ENCODE measurements around the gene IL17RC. TPM values are rescaled to one million over a fixed set of nuclear protein-coding genes. Genes with fewer than 3 reads are reported as not detected.

Gene IL17RC
- total RNA-seq, 1 experiment from 2014 or later: 6.8 TPM

- no peak for DNase-seq
- Histone ChIP-seq H3K27ac (no peak within 1 kb of the TSS), H3K9me3 (replicated peaks) (no peaks in the 10 kb centered on the region), H3K4me3 (no peak within 1 kb of the TSS), H3K36me3 (no peaks in the 10 kb centered on the region), H3K27me3 (0 out of 2 replicates have a peak, but pooled peaks cover 7% of the 10 kb centered on the region), H3K4me1 (peaks cover 6% of the 10 kb centered on the region; the same call in 1 of the 2 replicates)
Measured at GRCh38 chr3:9902372-9903237, 14.3 kb upstream of the IL17RC start, which contains the start of gene IL17RE. IL17RE (plus strand) TSS chr3:9902848; CDS start chr3:9902933, 85 bp downstream.

- no peaks in the 10 kb centered on the region for H3K9me3 ChIP-seq (replicated peaks)
- DNase-seq: no peak
- H3K27me3 ChIP-seq: 0 out of 2 replicates have a peak, but pooled peaks cover 7% of the 10 kb centered on the region
- H3K36me3 ChIP-seq: no peaks in the 10 kb centered on the region
- H3K27ac ChIP-seq: no peak overlapping the region
- peaks cover 6% of the 10 kb centered on the region; the same call in 1 of the 2 replicates for H3K4me1 ChIP-seq
- H3K4me3 ChIP-seq: no peak overlapping the region
Measured at GRCh38 chr3:9903238-9903624, 13.7 kb upstream of the IL17RC start.

GRCh38 chr3:9903904-9904303, 13.0 kb upstream of the IL17RC start:
- H3K9me3 ChIP-seq (replicated peaks): no peaks in the 10 kb centered on the region
- H3K27me3 ChIP-seq: 0 out of 2 replicates have a peak, but pooled peaks cover 7% of the 10 kb centered on the region
- no peak overlapping the region for H3K4me3 ChIP-seq
- peaks cover 6% of the 10 kb centered on the region; the same call in 1 of the 2 replicates for H3K4me1 ChIP-seq
- DNase-seq: no peak
- H3K27ac ChIP-seq: no peak overlapping the region
- H3K36me3 ChIP-seq: no peaks in the 10 kb centered on the region

GRCh38 chr3:9906480-9906879, 10.4 kb upstream of the IL17RC start:
- Histone ChIP-seq H3K36me3 (no peaks in the 10 kb centered on the region), H3K9me3 (replicated peaks) (no peaks in the 10 kb centered on the region), H3K27ac (no peak overlapping the region), H3K4me1 (peaks cover 6% of the 10 kb centered on the region; the same call in 1 of the 2 replicates), H3K4me3 (no peak overlapping the region), H3K27me3 (0 out of 2 replicates have a peak, but pooled peaks cover 7% of the 10 kb centered on the region)
- DNase-seq: no peak

- Histone ChIP-seq H3K36me3 (no peaks in the 10 kb centered on the region), H3K9me3 (replicated peaks) (no peaks in the 10 kb centered on the region), H3K27ac (no peak overlapping the region), H3K27me3 (0 out of 2 replicates have a peak, but pooled peaks cover 7% of the 10 kb centered on the region), H3K4me1 (no peaks in the 10 kb centered on the region), H3K4me3 (no peak overlapping the region)
- no peak for DNase-seq
Measured at GRCh38 chr3:9908286-9908685, 8.6 kb upstream of the IL17RC start.

- no peaks in the 10 kb centered on the region for H3K36me3 ChIP-seq
- no peaks in the 10 kb centered on the region for H3K27me3 ChIP-seq
- H3K27ac ChIP-seq: no peak overlapping the region
- H3K9me3 ChIP-seq (replicated peaks): no peaks in the 10 kb centered on the region
- no peak for DNase-seq
- no peaks in the 10 kb centered on the region for H3K4me1 ChIP-seq
- no peak overlapping the region for H3K4me3 ChIP-seq
Measured at GRCh38 chr3:9909221-9910013, 7.5 kb upstream of the IL17RC start.

- Histone ChIP-seq H3K27ac (no peak overlapping the region), H3K4me3 (no peak overlapping the region), H3K36me3 (no peaks in the 10 kb centered on the region), H3K27me3 (no peaks in the 10 kb centered on the region), H3K9me3 (replicated peaks) (no peaks in the 10 kb centered on the region), H3K4me1 (no peaks in the 10 kb centered on the region)
- no peak for DNase-seq
Measured at GRCh38 chr3:9911863-9912262, 5.0 kb upstream of the IL17RC start.

- no peak overlapping the region for H3K4me3 ChIP-seq
- no peaks in the 10 kb centered on the region for H3K4me1 ChIP-seq
- H3K27me3 ChIP-seq: no peaks in the 10 kb centered on the region
- H3K36me3 ChIP-seq: no peaks in the 10 kb centered on the region
- H3K9me3 ChIP-seq (replicated peaks): no peaks in the 10 kb centered on the region
- no peak overlapping the region for H3K27ac ChIP-seq
- no peak for DNase-seq
Measured at GRCh38 chr3:9912294-9912935, 4.5 kb upstream of the IL17RC start.

- Histone ChIP-seq H3K9me3 (replicated peaks) (no peaks in the 10 kb centered on the region), H3K36me3 (no peaks in the 10 kb centered on the region), H3K4me1 (no peaks in the 10 kb centered on the region), H3K4me3 (no peak overlapping the region), H3K27me3 (no peaks in the 10 kb centered on the region), H3K27ac (no peak overlapping the region)
- DNase-seq: no peak
Measured at GRCh38 chr3:9913601-9914000, 3.3 kb upstream of the IL17RC start.

GRCh38 chr3:9914011-9914410, 2.9 kb upstream of the IL17RC start:
- Histone ChIP-seq H3K27ac (no peak overlapping the region), H3K9me3 (replicated peaks) (no peaks in the 10 kb centered on the region), H3K4me3 (no peak overlapping the region), H3K27me3 (no peaks in the 10 kb centered on the region), H3K4me1 (no peaks in the 10 kb centered on the region), H3K36me3 (no peaks in the 10 kb centered on the region)
- DNase-seq: no peak

GRCh38 chr3:9914559-9915253, 2.2 kb upstream of the IL17RC start:
- Histone ChIP-seq H3K9me3 (replicated peaks) (no peaks in the 10 kb centered on the region), H3K27ac (no peak overlapping the region), H3K4me1 (no peaks in the 10 kb centered on the region), H3K36me3 (no peaks in the 10 kb centered on the region), H3K27me3 (no peaks in the 10 kb centered on the region), H3K4me3 (peak overlapping the region; percentile 64)
- peak; percentile 42 to 58 for DNase-seq

GRCh38 chr3:9915254-9916141, 1.4 kb upstream of the IL17RC start:
- Histone ChIP-seq H3K27ac (peak overlapping the region; percentile 3; the same call in 1 of the 2 replicates), H3K4me1 (no peaks in the 10 kb centered on the region), H3K36me3 (no peaks in the 10 kb centered on the region), H3K27me3 (no peaks in the 10 kb centered on the region), H3K4me3 (peak overlapping the region; percentile 64), H3K9me3 (replicated peaks) (no peaks in the 10 kb centered on the region)
- peak; percentile 62 to 69 for DNase-seq

GRCh38 chr3:9916346-9916733, 558 bp upstream of the IL17RC start:
- H3K4me3 ChIP-seq: peak overlapping the region; percentile 64
- H3K4me1 ChIP-seq: no peaks in the 10 kb centered on the region
- H3K27ac ChIP-seq: peak overlapping the region; percentile 1; the same call in 1 of the 2 replicates
- H3K27me3 ChIP-seq: no peaks in the 10 kb centered on the region
- peak; percentile 25 to 49 for DNase-seq
- no peaks in the 10 kb centered on the region for H3K36me3 ChIP-seq
- H3K9me3 ChIP-seq (replicated peaks): no peaks in the 10 kb centered on the region

All from SJCRH30 (cell line).